Measurements from ENCODE around the gene ZBTB20.

Gene ZBTB20

DNA sequence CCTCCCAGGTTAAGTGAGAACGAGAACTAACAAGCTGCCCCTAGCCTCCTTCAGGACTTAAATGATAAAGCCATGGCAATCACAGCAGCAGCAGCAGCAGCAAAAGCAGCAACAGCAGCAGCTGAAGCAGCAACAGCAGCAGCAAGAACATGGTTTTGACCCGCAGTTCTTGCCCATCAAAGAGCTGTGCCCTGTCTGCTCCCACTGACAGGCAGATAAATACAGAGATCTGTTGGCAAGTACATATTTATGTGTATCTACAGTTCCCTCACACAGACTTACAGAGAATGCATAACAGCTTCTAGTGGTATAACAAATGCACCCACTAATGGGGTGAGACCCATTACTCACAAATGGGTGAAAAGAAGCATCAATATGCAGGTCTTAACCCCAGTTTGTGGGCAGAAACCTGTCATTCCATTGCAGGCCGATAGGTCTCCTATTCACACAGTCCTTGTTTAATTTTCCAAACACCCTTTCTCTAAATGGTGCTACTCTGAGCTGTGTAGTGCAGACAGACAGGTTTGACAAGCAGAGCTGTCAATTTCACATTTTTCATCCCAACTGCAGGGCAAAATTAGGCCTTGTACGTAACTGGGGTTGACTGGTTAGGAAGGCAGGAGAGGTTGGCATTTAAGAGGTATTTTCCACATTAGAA, 537.0 kb downstream of the ZBTB20 start:
- Histone ChIP-seq H3K27me3 (ENCODE audit: insufficient read depth, poor library complexity, severe bottlenecking) (no peaks in the 10 kb centered on the region), H3K4me3 (replicated peaks; ENCODE audit: insufficient read depth, low read length) (no peak overlapping the region), H3K27ac (replicated peaks) (no peak overlapping the region)
- TF ChIP-seq CTCF (IDR thresholded peaks at IDR 0.05; ENCODE audit: insufficient read depth, low read length) (no peak), REST (IDR thresholded peaks at IDR 0.05; ENCODE audit: insufficient replicate concordance, low read depth) (no peak), SPI1 (IDR thresholded peaks at IDR 0.05; ENCODE audit: borderline replicate concordance, low read depth) (no peak), POLR2AphosphoS5 (IDR thresholded peaks at IDR 0.05; ENCODE audit: low read depth) (no peak), GABPA (IDR thresholded peaks at IDR 0.05; ENCODE audit: low read depth) (no peak)
- DNase-seq (ENCODE audit: low read depth in 1 of 2, low spot score in 1 of 2) = no peak

GRCh38 chr3:114608293-114608692, 538.8 kb downstream of the ZBTB20 start:
- no peak for TF ChIP-seq GABPA (IDR thresholded peaks at IDR 0.05; ENCODE audit: low read depth)
- Histone ChIP-seq H3K27me3 (ENCODE audit: insufficient read depth, poor library complexity, severe bottlenecking) (no peaks in the 10 kb centered on the region), H3K4me3 (replicated peaks; ENCODE audit: insufficient read depth, low read length) (no peak overlapping the region), H3K27ac (replicated peaks) (no peak overlapping the region)
- DNase-seq (ENCODE audit: low read depth in 1 of 2, low spot score in 1 of 2) = no peak

GRCh38 chr3:114606336-114606735, 540.8 kb downstream of the ZBTB20 start:
- H3K27me3 ChIP-seq (ENCODE audit: insufficient read depth, poor library complexity, severe bottlenecking) = no peaks in the 10 kb centered on the region
- H3K4me3 ChIP-seq (replicated peaks; ENCODE audit: insufficient read depth, low read length) = no peak overlapping the region
- no peak overlapping the region for H3K27ac ChIP-seq (replicated peaks)
- no peak for DNase-seq (ENCODE audit: low read depth in 1 of 2, low spot score in 1 of 2)
- TF ChIP-seq REST (IDR thresholded peaks at IDR 0.05; ENCODE audit: insufficient replicate concordance, low read depth) (no peak), GABPA (IDR thresholded peaks at IDR 0.05; ENCODE audit: low read depth) (no peak), CTCF (IDR thresholded peaks at IDR 0.05; ENCODE audit: insufficient read depth, low read length) (no peak), SPI1 (IDR thresholded peaks at IDR 0.05; ENCODE audit: borderline replicate concordance, low read depth) (no peak), POLR2AphosphoS5 (IDR thresholded peaks at IDR 0.05; ENCODE audit: low read depth) (no peak)

DNA sequence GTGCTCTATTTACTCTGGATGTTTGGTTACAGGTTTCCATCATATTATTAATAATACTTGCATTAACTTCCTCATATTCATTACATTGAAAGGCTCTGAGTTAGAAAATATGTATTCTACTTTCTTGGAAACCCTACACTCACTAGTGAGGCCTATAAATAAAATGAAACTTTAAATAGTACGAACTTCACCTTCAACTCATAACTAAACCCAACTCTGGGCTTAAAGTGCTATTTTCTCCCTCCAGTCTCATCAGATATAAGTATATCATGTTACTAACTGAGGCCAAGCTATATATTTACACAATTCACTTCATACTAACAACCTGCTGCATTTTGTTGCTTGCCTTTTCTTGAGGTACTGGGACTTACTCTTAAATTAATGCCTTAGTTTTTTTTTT, 546.5 kb downstream of the ZBTB20 start:
- Histone ChIP-seq H3K27me3 (ENCODE audit: insufficient read depth, poor library complexity, severe bottlenecking) (no peaks in the 10 kb centered on the region), H3K27ac (replicated peaks) (no peak overlapping the region), H3K4me3 (replicated peaks; ENCODE audit: insufficient read depth, low read length) (no peak overlapping the region)
- TF ChIP-seq GABPA (IDR thresholded peaks at IDR 0.05; ENCODE audit: low read depth) (no peak), POLR2AphosphoS5 (IDR thresholded peaks at IDR 0.05; ENCODE audit: low read depth) (no peak), REST (IDR thresholded peaks at IDR 0.05; ENCODE audit: insufficient replicate concordance, low read depth) (no peak), SPI1 (IDR thresholded peaks at IDR 0.05; ENCODE audit: borderline replicate concordance, low read depth) (no peak), CTCF (IDR thresholded peaks at IDR 0.05; ENCODE audit: insufficient read depth, low read length) (no peak)
- DNase-seq (ENCODE audit: low read depth in 1 of 2, low spot score in 1 of 2) = no peak
